HG03571 (cell line): Measurements from ENCODE around the gene SKIC8.

Source experiments
- ATAC-seq: cut with Tn5 transposase; IDR thresholded peaks from one replicate; pipeline ENCODE4 v1.9.1; 2021; ENCODE audit not compliant: unreplicated experiment

Gene SKIC8

GRCh38 chr15:78299101-78299930, at the start of gene SKIC8:
TSS of gene SKIC8 (minus strand) at chr15:78299609. CDS start at chr15:78295686, 3,923 bp downstream.
- ATAC-seq = peak; percentile 83

- no peak for ATAC-seq
Observed at GRCh38 chr15:78347586-78348543, 48.5 kb upstream of the SKIC8 start.

DNA sequence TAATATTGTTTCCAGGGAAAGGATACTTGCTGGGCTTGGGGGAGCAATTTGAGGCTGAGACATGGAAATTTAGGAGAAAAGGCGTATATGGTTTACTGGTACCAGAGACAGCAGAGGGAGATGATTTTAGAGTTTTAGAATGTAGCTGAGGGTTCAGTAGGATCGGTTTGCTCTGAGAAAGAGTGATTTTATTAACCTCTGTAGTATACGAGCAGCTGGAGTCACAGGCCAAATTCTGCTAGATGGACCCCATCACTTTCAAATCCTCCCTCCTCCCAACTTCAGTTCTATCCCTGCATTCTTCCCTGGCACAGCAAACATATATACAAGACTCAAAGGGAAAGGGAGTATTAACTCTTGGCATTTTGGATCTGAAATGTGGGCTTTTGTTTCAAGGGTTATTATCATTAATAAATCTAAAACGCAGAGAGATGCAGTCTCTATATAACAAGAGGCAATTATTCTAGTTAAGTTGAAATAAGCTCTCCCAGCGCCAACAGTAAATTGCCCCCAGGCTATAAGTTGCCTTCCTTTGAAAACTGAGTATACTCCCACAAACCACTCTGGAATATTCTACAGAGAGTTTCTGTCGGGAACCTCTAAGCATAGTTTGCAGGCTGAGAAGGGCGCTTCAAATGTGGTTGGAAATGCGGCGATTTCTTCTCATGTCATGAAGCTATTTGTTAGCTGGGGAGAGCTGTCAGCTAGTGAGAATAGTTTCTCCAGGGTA, 46.2 kb upstream of the SKIC8 start:
- no peak for ATAC-seq

- no peak for ATAC-seq
Observed at GRCh38 chr15:78343276-78344060, 44.1 kb upstream of the SKIC8 start.

DNA sequence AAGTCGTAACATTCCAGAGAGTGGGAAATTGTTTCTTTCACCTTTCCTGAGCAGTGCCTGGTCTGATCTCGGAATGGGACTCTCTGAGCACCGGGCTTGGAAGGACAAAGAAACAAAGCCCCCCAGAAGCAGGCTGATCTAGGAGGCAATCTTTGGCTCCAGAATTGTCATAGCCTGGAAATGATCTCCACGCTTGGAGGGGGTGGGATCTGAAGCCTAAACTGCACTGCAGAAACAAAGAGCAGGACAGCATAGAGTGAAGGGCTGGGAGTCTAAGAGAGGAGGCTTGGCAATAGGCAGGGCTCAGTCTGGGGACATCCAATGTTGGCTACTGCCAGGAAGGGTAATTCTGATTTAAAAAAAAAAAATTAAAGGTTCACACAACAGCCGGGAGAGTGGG, 42.6 kb upstream of the SKIC8 start:
- ATAC-seq = no peak

DNA sequence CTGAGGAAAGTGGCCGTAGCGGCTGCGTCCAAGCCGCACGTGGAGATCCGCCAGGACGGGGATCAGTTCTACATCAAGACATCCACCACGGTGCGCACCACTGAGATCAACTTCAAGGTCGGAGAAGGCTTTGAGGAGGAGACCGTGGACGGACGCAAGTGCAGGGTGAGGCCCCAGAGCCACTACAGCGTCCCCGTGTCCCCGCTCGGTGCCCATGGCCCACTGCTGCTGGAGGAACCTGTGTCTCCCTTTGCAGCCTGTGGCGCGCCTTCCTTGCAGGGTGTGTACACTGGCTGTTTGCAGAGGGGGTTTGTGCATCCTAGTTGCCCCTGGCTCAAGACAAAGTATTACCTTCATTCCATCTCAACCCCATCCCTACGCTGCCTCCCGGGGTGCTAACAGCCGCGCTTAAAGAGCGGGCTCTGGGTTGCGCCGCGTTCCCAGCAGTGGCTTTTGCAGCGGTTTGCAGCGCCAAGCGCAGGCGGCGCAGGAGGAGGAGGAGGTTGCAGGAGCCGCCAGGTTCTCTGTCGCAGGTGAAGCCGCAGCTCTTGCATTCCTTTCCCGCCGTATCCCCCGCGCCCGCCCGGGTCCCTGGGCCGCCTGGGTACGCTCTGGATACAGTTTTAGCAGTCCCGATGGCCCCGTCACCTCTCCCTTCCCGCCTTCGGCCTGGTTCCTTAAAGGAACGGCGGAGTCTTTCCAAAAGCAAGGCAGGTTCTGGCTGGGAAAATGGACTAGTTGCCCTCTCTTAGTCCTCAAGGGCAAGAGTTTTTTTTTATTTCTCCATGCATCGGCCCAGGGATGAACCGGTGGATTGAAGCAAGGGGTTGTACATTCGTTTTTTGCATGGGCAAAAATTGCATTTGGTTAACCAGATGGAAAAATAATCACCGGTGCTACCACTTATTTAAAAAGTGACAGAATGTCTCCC, 41.9 kb upstream of the SKIC8 start:
- no peak for ATAC-seq

GRCh38 chr15:78340231-78341056, 41.0 kb upstream of the SKIC8 start, which contains the start of gene CRABP1:
TSS of gene CRABP1 (plus strand) at chr15:78340353. CDS start at chr15:78340429, 76 bp downstream.
- ATAC-seq = no peak

- no peak for ATAC-seq
Observed at GRCh38 chr15:78339559-78339958, 40.1 kb upstream of the SKIC8 start.

GRCh38 chr15:78338781-78339180, 39.4 kb upstream of the SKIC8 start:
- ATAC-seq = no peak

- no peak for ATAC-seq
Observed at GRCh38 chr15:78335985-78336384, 36.6 kb upstream of the SKIC8 start.

DNA sequence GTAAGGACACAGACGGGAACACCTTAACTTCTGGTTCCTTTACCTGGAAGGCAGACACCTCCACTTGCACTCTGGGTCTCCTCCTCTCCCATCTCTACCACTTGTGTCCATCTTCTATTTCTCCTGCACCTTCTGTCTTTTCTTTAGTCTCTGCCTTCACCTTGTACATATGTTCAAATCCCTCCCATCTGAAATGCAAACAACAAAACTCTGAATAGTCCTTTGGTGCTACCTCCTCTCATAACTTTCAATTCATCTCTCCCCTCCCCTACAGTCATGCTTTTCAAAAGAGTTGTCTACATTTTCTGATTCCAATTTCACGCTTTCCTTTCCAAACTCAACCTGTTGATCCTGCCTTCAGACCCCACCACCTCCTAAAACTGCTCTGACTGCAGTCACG, 35.4 kb upstream of the SKIC8 start:
- ATAC-seq = no peak

GRCh38 chr15:78329625-78330024, 30.2 kb upstream of the SKIC8 start:
- no peak for ATAC-seq

DNA sequence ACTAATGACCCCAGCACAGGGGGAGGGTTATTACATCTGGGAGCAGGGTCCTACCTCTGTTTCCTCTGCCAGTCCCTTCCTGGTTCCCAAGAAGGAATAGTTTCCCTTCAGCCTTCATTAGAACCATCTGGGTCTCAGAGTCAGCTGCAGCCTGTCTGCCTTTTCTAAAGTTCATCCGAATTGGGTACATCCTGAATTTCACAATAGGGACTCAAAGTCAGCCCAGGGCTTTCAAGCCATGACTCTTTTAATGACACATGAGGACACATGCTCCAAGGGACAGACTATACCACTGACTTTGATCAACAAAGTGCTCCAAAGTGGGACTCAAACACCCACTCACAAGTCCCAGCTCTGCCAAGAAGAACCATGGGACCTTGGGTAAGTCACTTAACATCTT, 28.1 kb upstream of the SKIC8 start:
- no peak for ATAC-seq

DNA sequence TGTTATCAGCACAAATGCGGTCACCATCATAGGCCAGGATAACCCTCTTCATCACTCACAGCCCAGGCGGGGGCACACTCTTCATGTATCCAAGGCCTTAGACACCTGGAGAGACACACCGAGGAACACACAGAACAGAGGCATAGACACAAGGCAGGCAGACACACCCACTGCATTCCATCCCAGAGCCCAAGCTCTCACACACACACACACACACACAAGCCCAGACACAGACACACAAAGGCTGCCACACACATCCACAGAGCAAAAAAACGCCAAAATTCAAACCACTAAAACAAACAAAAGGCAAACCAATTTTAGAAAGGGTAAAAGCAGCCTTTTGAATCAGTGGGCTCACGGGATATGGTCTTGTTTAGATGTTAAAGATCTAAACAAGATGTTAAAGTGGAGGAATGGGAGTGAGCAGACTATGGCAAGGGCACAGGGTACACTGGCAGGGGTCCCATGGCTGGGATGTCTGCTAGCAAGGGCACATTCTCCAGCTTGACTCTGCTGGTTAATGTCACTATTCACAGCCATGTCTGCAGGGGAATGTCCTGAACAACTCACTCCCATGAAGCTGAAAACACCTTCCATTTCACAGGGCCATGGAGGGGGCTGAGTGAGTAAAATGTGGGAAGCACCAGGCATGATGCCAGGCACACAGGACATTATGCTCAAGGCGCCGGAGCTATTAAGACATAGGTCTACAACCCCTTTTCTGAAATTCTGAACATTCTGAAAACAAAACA, 25.9 kb upstream of the SKIC8 start:
- ATAC-seq = no peak

GRCh38 chr15:78324144-78324543, 24.7 kb upstream of the SKIC8 start:
- no peak for ATAC-seq

DNA sequence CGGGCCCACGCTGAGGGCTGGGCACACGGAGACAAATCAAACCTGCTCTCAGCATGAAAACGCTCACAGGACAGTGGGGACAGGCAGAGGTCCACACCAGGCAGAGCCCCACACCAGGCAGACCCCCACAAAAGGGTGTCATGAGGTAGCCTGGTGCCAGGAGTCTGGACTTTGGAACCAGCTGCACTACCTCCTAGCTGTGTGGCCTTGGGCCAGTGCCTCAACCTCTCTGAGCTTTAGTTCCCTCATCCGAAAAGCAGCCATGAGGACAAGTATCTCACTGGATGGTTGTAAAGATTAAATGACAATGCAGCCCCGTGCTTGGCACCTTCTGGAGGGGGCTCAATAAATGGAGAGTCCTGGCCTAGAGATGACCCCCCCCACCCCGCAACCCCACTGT, 24.3 kb upstream of the SKIC8 start:
- ATAC-seq = no peak

DNA sequence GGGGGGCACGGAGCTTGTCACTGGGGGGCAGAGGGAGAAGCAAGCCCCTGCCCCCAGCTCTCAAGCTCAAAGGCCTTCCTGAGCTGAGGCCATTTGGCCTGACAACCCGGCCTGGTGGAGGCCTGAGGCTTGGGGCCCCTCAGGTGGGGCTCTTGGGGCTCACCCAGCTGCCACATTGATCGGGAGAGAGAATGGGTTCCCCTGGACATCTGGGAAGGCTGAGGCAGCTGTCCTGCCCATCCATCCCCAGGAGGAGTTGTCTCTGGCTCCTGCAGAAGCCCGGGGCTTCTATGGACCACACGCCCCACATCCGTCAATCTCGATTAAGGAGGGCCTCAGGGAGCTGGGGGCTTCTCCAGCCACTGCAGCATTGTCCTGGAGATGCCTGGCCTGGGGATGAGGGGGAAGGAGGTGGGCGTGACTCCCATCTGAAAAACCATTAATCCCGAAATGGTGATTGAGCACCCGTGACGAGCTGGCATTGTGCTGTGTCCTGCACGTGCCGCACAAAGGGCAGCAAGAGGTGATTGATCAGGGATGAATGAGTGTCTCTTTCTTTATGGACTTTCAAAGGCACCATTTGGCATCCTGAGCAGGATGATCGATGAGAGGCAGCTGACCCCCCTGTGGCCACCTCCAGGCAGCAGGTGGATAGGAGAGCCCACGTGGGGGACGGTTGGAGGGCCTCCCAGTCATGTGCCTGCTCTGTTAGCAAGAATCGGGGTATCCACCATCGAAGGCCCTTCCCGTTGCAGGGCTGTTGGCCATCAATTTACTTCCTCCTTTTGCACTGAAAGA, 23.5 kb upstream of the SKIC8 start:
- ATAC-seq = no peak
